Naive thymus-derived CD4-positive, alpha-beta T cell (primary cell): Measurements from ENCODE around the gene ANKH. TPM values are rescaled to one million over a fixed set of nuclear protein-coding genes. Genes with fewer than 3 reads are reported as not detected.

Experiments used
- ATAC-seq: fragments of 150-1000 bp; cut with Tn5 transposase; 2 replicates; pipeline ENCODE4 v1.10.0; 2021; ENCODE audit warnings: mild to moderate bottlenecking, moderate library complexity
- CTCF ChIA-PET: fragments of 350-600 bp; sonication (Branson Sonifier 250); formaldehyde crosslinking; loops from one replicate; lab custom pipeline; 2021; ENCODE audit warnings: antibody characterized with exemption; lab: Charles Lee
- POLR2A ChIA-PET: fragments of 350-600 bp; sonication (Branson Sonifier 250); formaldehyde crosslinking; loops from one replicate; lab custom pipeline; 2021; ENCODE audit warnings: antibody characterized with exemption, inconsistent platforms; lab: Charles Lee
- DNase-seq, 9 donors: peaks; one replicate each; pipeline versions ENCODE4 v3.0.0 to v3.0.0-alpha.2; 2020 to 2022; ENCODE audit warnings: mixed read lengths in 1 of 9
- H3K27ac ChIP-seq: one replicate; pipeline ENCODE4 v1.7.0; 2013; ENCODE audit warnings: mild to moderate bottlenecking, low read depth, low read length, moderate library complexity
- H3K27me3 ChIP-seq, 2 donors: one replicate each; pipeline ENCODE4 v1.7.0; 2013; ENCODE audit warnings: low read length in 2 of 2, mild to moderate bottlenecking in 2 of 2, moderate library complexity in 2 of 2; ENCODE audit not compliant: control insufficient read depth in 2 of 2, insufficient read depth in 2 of 2
- H3K36me3 ChIP-seq, 3 experiments: 1 replicate in 2 of 3; 2 replicates in 1 of 3; pipeline ENCODE4 v1.7.0; 2013; ENCODE audit warnings: low read length in 3 of 3, mild to moderate bottlenecking in 3 of 3, moderate library complexity in 1 of 3; ENCODE audit not compliant: insufficient read depth in 3 of 3, control insufficient read depth in 2 of 3
- H3K4me1 ChIP-seq, 2 donors: one replicate each; pipeline ENCODE4 v1.7.0; 2013; ENCODE audit warnings: low read length in 2 of 2, mild to moderate bottlenecking in 2 of 2, moderate library complexity in 1 of 2; ENCODE audit not compliant: control insufficient read depth in 2 of 2, insufficient read depth in 2 of 2
- H3K4me3 ChIP-seq: 2 replicates; pipeline ENCODE4 v1.7.0; 2013; ENCODE audit warnings: mild to moderate bottlenecking, low read length
- H3K9me3 ChIP-seq, 3 experiments: 1 replicate in 2 of 3; 2 replicates in 1 of 3; pipeline ENCODE4 v1.7.0; 2013; ENCODE audit warnings: low read length in 3 of 3; ENCODE audit not compliant: control insufficient read depth in 2 of 3
- H3K27ac Mint-ChIP-seq, 9 donors: one replicate each; pipeline ENCODE4 v1.8.0; 2020 to 2022; ENCODE audit warnings: mixed read lengths in 9 of 9, mild to moderate bottlenecking in 8 of 9, moderate library complexity in 5 of 9, inconsistent platforms in 2 of 9
- H3K27me3 Mint-ChIP-seq, 5 donors: one replicate each; pipeline ENCODE4 v1.8.0; 2021 to 2022; ENCODE audit warnings: mixed read lengths in 5 of 5, mild to moderate bottlenecking in 1 of 5
- H3K36me3 Mint-ChIP-seq, 5 donors: one replicate each; pipeline ENCODE4 v1.8.0; 2020 to 2022; ENCODE audit warnings: mixed read lengths in 5 of 5, mild to moderate bottlenecking in 3 of 5, inconsistent platforms in 1 of 5
- H3K4me1 Mint-ChIP-seq, 7 donors: one replicate each; pipeline ENCODE4 v1.8.0; 2020 to 2022; ENCODE audit warnings: mixed read lengths in 7 of 7, mild to moderate bottlenecking in 3 of 7, inconsistent platforms in 1 of 7
- H3K4me3 Mint-ChIP-seq, 10 donors: one replicate each; pipeline ENCODE4 v1.8.0; 2020 to 2022; ENCODE audit warnings: mild to moderate bottlenecking in 10 of 10, mixed read lengths in 10 of 10, moderate library complexity in 6 of 10, inconsistent platforms in 2 of 10
- H3K9me3 Mint-ChIP-seq, 11 donors: one replicate each; pipeline ENCODE4 v1.8.0; 2020 to 2022; ENCODE audit warnings: mixed read lengths in 11 of 11, mild to moderate bottlenecking in 4 of 11, inconsistent platforms in 1 of 11, moderate library complexity in 1 of 11
- intact Hi-C, 2 donors: fragments of 100-400 bp; cut with micrococcal nuclease; formaldehyde crosslinking; loops; one replicate each; pipeline ENCODE4 v1.15.1; 2023
- polyA plus RNA-seq, 2 donors: library from polyadenylated mRNA; unstranded; fragments of 300-500 nt; fragmentation: Illumina TruSeq; gene quantifications; one replicate each; pipeline ENCODE4 v1.2.3, GENCODE V29; 2021
- total RNA-seq, 6 experiments: library from RNA in 5 of 6; stranded (reverse) in 5 of 6; gene quantifications; 1 replicate in 5 of 6; 2 replicates in 1 of 6; pipeline ENCODE4 v1.2.3 and lab custom pipeline; 2021 to 2026

The ANKH gene
- total and polyA plus RNA-seq, 7 experiments from 2014 or later: 35.9 to 190 (median 69.5) TPM

DNA sequence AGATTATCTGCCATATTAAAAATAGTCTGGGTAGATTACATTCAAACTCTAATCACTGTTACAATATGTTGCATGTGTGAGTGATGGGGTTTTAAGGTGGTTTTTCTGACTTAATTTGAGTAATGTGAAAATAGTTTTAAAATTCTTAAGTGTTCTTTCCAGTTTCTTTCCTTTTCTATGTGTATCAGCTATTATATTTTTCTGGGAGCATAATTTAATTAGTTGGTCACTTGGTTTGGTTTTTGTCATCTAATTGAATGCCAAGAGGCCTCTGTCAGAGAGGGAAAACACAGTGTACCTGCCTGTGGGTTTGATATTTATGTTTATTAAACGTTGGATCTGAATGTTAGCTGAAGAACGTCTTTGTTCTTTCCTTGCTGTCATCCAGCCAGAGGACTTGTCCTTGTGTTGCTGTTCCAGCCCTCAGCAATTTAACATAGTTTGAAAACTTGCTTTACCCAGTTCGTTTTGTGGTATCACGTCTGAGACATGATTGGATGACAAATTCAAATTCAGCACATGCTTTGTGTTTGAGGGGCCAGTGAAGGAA, 187.6 kb downstream of the ANKH start:
- Histone ChIP-seq H3K27me3 (no peaks in the 10 kb centered on the region), H3K36me3 (peaks cover 0 to 58% (median 24%) of the 10 kb centered on the region in 3 experiments), H3K4me1 (peaks cover 4% of the 10 kb centered on the region in 2 donors), H3K4me3 (no peak overlapping the region), H3K9me3 (no peaks in the 10 kb centered on the region), H3K27ac (no peak overlapping the region)
- H3K27ac Mint-ChIP-seq: peak overlapping the region in 5 of 9 donors; percentile 27 to 73 (median 43)
- DNase-seq: no peak
- no peaks in the 10 kb centered on the region for H3K27me3 Mint-ChIP-seq
- ATAC-seq: no peak
- peaks cover 9 to 37% (median 25%) of the 10 kb centered on the region in 5 donors for H3K36me3 Mint-ChIP-seq
- peaks cover 4 to 24% (median 12%) of the 10 kb centered on the region in 7 donors for H3K4me1 Mint-ChIP-seq
- no peak overlapping the region for H3K4me3 Mint-ChIP-seq
- H3K9me3 Mint-ChIP-seq: peaks cover 0 to 1% (median 0%) of the 10 kb centered on the region in 11 donors
- intact Hi-C loops: loop anchor here (2.0 kb wide), 2 partner anchors 17 to 19 kb away; partner anchors contain the start of gene OTULIN (in 1 of the 2)
- CTCF ChIA-PET: interaction anchor here (0.7 to 6.3 kb wide), 14 partner anchors 9 to 326 kb away, joined by 3 to 49 read pairs (median 5); no protein-coding TSS in a partner anchor
- POLR2A ChIA-PET: interaction anchor here (0.6 to 1.5 kb wide), 3 partner anchors 16 to 189 kb away, joined by 3 to 6 read pairs (median 3); no protein-coding TSS in a partner anchor

DNA sequence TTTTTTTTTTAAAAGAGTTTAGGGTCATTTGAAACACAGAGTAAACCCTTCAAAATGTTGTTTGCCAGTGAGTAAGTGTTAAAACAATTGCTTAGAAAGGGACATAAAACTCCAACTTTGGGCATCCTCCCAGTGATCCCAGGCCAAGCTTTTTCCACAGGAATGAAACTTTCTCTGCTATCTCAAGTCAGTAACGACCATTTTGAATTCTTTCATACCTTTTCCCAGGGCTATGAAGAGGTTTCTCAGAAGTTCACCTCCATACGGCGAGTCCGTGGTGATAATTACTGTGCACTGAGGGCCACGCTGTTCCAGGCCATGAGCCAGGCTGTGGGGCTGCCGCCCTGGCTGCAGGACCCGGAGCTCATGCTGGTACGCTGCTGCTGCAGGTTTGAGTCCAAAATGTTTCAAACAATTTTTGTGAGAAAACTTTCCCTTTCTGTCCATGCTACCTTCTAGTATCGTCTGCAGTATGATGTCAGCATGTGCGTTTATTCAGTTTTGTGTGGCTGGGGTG, 190.3 kb downstream of the ANKH start:
- POLR2A ChIA-PET: interaction anchor here (1.0 to 2.4 kb wide), 2 partner anchors 8 to 9 kb away, joined by 3 to 7 read pairs; no protein-coding TSS in a partner anchor
- peaks cover 0 to 46% (median 12%) of the 10 kb centered on the region in 3 experiments for H3K36me3 ChIP-seq
- H3K36me3 Mint-ChIP-seq: peaks cover 3 to 30% (median 10%) of the 10 kb centered on the region in 5 donors
- no peak for DNase-seq
- H3K4me1 ChIP-seq: peaks cover 7 to 9% of the 10 kb centered on the region in 2 donors
- intact Hi-C loops: no loop called here
- CTCF ChIA-PET: interaction anchor here (0.7 kb wide), 1 partner anchor 192 kb away, joined by 3 read pairs; no protein-coding TSS in a partner anchor
- H3K27me3 Mint-ChIP-seq: no peaks in the 10 kb centered on the region
- no peak overlapping the region for H3K27ac ChIP-seq
- no peak overlapping the region for H3K4me3 ChIP-seq
- no peaks in the 10 kb centered on the region for H3K9me3 ChIP-seq
- no peak for ATAC-seq
- peak overlapping the region in 5 of 9 donors; percentile 25 to 54 (median 39) for H3K27ac Mint-ChIP-seq
- peaks cover 16 to 29% (median 23%) of the 10 kb centered on the region in 7 donors for H3K4me1 Mint-ChIP-seq
- H3K9me3 Mint-ChIP-seq: peaks cover 0 to 1% (median 0%) of the 10 kb centered on the region in 11 donors
- no peaks in the 10 kb centered on the region for H3K27me3 ChIP-seq
- H3K4me3 Mint-ChIP-seq: no peak overlapping the region

DNA sequence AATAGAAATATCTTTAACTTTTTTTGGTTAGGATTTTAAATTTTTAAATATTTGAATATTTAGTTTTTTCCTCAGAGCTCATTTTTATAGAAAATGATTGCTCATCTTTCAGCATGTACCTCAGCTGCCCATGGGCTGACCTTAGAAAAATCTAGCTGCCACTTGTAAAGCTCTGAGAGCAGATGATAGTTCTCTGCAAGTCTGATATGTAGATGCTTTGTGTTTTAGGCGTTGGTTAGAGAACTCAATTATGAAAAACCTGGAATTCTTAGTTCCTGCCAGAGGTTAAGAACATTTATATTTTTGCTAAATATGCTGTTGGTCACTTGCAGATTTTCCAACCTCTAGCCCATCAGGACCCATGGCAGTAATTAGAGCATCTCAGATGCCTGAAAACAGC, 192.0 kb downstream of the ANKH start:
- no peak overlapping the region for H3K27ac ChIP-seq
- ATAC-seq (no peak), DNase-seq (no peak)
- Mint-ChIP-seq H3K36me3 (peaks cover 3 to 26% (median 5%) of the 10 kb centered on the region in 5 donors), H3K27me3 (no peaks in the 10 kb centered on the region), H3K4me3 (no peak overlapping the region), H3K27ac (peak overlapping the region in 2 of 9 donors; percentile 56 to 76), H3K9me3 (no peaks in the 10 kb centered on the region), H3K4me1 (peaks cover 24 to 38% (median 32%) of the 10 kb centered on the region in 7 donors)
- no peaks in the 10 kb centered on the region for H3K27me3 ChIP-seq
- POLR2A ChIA-PET: no interaction called here
- H3K4me3 ChIP-seq: no peak overlapping the region
- peaks cover 15 to 22% of the 10 kb centered on the region in 2 donors for H3K4me1 ChIP-seq
- CTCF ChIA-PET: interaction anchor here (1.1 kb wide), 1 partner anchor 331 kb away, joined by 3 read pairs; no protein-coding TSS in a partner anchor
- intact Hi-C loops: no loop called here
- no peaks in the 10 kb centered on the region for H3K9me3 ChIP-seq
- peaks cover 0 to 40% (median 12%) of the 10 kb centered on the region in 3 experiments for H3K36me3 ChIP-seq

DNA sequence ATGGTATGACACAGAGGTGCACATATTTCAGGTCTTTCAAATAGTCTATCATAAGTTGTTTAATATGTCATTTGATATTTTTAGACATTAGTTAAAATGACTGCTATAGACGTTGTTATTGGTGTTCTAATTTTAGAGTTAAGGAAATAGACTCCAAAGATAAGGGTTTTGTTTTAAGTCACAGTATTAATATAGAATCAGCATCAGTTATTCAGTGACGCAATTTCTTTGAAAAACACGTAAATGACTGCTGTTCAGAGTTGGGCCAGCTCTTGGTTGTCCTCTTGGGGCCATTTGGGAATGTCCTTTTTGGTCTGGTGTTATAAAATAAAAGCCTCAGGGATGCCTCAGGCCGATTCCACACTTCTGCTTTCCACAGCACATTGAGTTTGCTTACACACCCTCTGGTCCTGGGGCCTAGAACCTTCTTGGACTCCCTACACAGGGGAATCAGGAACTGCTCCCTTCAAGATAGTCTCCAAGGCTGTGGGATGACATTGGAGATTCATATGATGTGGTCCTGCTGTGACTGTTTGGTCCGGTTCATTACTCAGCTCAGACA, 192.7 kb downstream of the ANKH start:
- H3K4me3 Mint-ChIP-seq: no peak overlapping the region
- peaks cover 4 to 29% (median 9%) of the 10 kb centered on the region in 5 donors for H3K36me3 Mint-ChIP-seq
- intact Hi-C loops: no loop called here
- peaks cover 27 to 46% (median 38%) of the 10 kb centered on the region in 7 donors for H3K4me1 Mint-ChIP-seq
- H3K9me3 Mint-ChIP-seq: no peaks in the 10 kb centered on the region
- peaks cover 0 to 41% (median 12%) of the 10 kb centered on the region in 3 experiments for H3K36me3 ChIP-seq
- ATAC-seq: no peak
- no peaks in the 10 kb centered on the region for H3K9me3 ChIP-seq
- no peaks in the 10 kb centered on the region for H3K27me3 Mint-ChIP-seq
- peak overlapping the region in 7 of 9 donors; percentile 12 to 76 (median 52) for H3K27ac Mint-ChIP-seq
- DNase-seq: no peak
- POLR2A ChIA-PET: interaction anchor here (0.6 to 2.4 kb wide), 3 partner anchors 12 to 26 kb away, joined by 3 to 9 read pairs (median 3); partner anchors contain the start of gene OTULIN
- no peak overlapping the region for H3K4me3 ChIP-seq
- CTCF ChIA-PET: interaction anchor here (1.1 kb wide), 1 partner anchor 332 kb away, joined by 3 read pairs; no protein-coding TSS in a partner anchor
- H3K27ac ChIP-seq: no peak overlapping the region
- no peaks in the 10 kb centered on the region for H3K27me3 ChIP-seq
- H3K4me1 ChIP-seq: peaks cover 19 to 26% of the 10 kb centered on the region in 2 donors

DNA sequence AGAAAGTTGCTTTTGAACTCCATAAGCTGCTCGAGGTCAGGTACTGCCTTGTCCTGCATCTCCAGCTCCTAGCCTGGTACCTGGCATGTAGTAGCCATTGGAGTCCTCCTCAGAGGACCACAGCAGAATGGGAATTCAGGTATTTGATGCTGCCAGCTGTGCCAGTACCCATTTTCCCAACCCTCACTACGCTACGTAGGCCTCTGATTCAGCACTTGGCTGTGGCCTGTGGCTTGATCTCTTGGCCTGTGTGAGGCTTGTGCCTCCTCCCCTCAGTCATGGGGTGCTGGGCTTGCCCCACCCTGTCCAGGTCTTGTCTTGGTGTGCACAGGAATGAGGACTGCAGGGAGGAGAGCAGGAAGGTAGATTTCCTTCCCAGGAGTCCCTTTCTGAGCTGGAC, 195.3 kb downstream of the ANKH start:
- Histone ChIP-seq H3K4me3 (peak overlapping the region; percentile 12), H3K9me3 (no peaks in the 10 kb centered on the region), H3K36me3 (peaks cover 0 to 31% (median 5%) of the 10 kb centered on the region in 3 experiments), H3K4me1 (peaks cover 19 to 48% of the 10 kb centered on the region in 2 donors), H3K27ac (peak overlapping the region; percentile 59), H3K27me3 (no peaks in the 10 kb centered on the region)
- ATAC-seq (peak; percentile 76), DNase-seq (no peak)
- Mint-ChIP-seq H3K27ac (peak overlapping the region; percentile 66 to 95 (median 83)), H3K36me3 (peaks cover 4 to 20% (median 12%) of the 10 kb centered on the region in 5 donors), H3K27me3 (no peaks in the 10 kb centered on the region), H3K9me3 (no peaks in the 10 kb centered on the region), H3K4me3 (peak overlapping the region in 8 of 10 donors; percentile 25 to 62 (median 52)), H3K4me1 (peaks cover 43 to 71% (median 62%) of the 10 kb centered on the region in 7 donors)
- ChIA-PET POLR2A (interaction anchor here (2.2 kb wide), 1 partner anchor 10 kb away, joined by 8 read pairs; no protein-coding TSS in a partner anchor), CTCF (interaction anchor here (0.6 to 1.2 kb wide), 2 partner anchors 9 to 18 kb away, joined by 3 read pairs; no protein-coding TSS in a partner anchor)
- intact Hi-C loops: no loop called here

DNA sequence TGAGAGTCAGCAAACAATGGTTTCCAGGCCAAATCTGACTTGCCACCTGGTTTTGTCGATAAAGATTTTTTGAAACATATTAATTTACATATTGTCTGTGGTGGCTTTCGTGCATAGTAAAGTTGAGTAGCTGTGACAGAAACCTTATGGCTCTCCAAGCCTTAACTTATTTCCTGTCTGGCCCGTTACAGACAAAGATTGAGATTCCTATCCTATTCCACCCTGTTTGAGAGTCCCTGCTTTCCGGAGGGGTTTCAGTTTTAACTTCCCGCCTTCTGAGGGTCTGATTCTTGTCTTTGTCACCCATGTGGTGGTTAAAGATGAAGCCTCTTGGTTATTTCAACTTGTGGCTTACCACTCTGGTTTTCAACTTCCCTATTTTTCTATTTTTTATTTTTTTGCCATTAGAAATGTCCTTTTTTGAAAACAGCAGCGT, 195.7 kb downstream of the ANKH start:
- DNase-seq (no peak), ATAC-seq (peak; percentile 58)
- Mint-ChIP-seq H3K36me3 (peaks cover 4 to 17% (median 12%) of the 10 kb centered on the region in 5 donors), H3K9me3 (no peaks in the 10 kb centered on the region), H3K27ac (peak overlapping the region; percentile 66 to 95 (median 83)), H3K27me3 (no peaks in the 10 kb centered on the region), H3K4me3 (peak overlapping the region in 9 of 10 donors; percentile 26 to 62 (median 51)), H3K4me1 (peaks cover 47 to 76% (median 66%) of the 10 kb centered on the region in 7 donors)
- ChIA-PET CTCF (interaction anchor here (0.6 to 1.4 kb wide), 2 partner anchors 10 to 19 kb away, joined by 3 to 5 read pairs; no protein-coding TSS in a partner anchor), POLR2A (interaction anchor here (2.2 kb wide), 1 partner anchor 10 kb away, joined by 8 read pairs; no protein-coding TSS in a partner anchor)
- H3K36me3 ChIP-seq: peaks cover 0 to 27% (median 5%) of the 10 kb centered on the region in 3 experiments
- H3K27me3 ChIP-seq: no peaks in the 10 kb centered on the region
- peak overlapping the region; percentile 12 for H3K4me3 ChIP-seq
- H3K27ac ChIP-seq: peak overlapping the region; percentile 59
- H3K9me3 ChIP-seq: no peaks in the 10 kb centered on the region
- H3K4me1 ChIP-seq: peaks cover 24 to 52% of the 10 kb centered on the region in 2 donors
- intact Hi-C loops: loop anchor here in 1 of 2 donors (1.0 kb wide), 1 partner anchor 10 kb away; no protein-coding TSS in a partner anchor
